Activated CD4-positive, alpha-beta T cell treated with anti-CD3 and anti-CD28 coated beads, Interleukin-2, amount 50 U/mL, for 48 hours (primary cell): ENCODE measurements around the gene TIMM17B.

ENCODE experiments used
- DNase-seq, 2 experiments: peaks; one replicate each; pipeline ENCODE4 v3.0.0-alpha.2; 2020

Gene TIMM17B

DNA sequence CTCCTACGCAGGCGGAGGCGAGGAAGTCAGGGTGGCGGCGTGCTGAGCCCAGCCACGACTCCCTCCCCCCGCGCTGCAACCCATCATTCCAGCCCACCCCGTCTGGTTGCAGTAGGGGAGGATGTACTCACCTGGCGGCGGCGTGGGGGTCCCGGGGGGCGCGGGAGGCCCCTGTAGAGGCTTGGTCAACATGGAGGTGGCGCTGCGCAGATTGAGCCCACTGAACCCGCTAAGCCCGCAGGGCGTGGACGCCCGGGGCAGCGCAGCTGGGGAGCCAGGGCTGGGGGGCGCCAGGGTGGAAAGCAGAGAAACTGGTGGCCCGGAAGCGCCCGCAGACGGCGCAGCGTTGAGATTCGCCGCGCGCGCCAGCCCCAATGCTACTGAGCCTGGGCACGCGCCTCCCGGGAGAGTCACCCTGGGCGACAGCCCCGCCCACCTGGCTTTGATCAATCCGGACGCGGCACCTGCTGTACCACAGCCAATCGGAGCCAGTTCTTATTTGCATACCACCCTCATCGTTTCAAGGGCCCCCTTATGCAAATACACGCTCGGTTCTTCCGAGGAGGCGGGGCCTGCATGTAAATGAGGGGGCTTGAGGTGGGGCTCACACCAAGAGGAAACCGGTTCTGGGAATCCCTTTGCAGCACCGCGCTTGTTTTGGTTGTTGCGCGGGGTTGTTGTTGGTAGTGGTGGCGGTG lies 21.2 kb upstream of the TIMM17B start, which contains the start of gene PIM2:
Gene PIM2, minus strand, starts transcription at position 382 of the 698 bp plus-strand sequence. Its CDS starts 190 bp downstream, at position 192.
- DNase-seq, result peak; percentile 88 to 91

DNA sequence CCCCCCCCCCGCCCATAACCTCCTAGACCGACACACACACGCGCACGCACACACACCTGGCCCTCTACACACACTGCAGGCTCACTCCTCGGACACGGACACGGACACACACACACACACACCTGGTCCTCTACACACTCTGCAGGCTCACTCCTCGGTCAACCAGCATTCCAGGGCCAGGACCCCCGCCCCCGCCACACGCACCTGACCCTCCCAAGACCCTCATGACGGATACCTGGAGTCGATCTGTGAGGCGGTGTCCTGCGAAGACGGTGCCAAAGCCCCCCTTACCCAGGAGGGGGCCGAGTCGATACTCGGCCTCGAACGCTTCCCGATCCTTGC lies 20.7 kb upstream of the TIMM17B start:
- no peak for DNase-seq

- peak; percentile 83 to 88 for DNase-seq
These were observed 19.8 kb upstream of the TIMM17B start for GRCh38 chrX:48917139-48918001.

DNA sequence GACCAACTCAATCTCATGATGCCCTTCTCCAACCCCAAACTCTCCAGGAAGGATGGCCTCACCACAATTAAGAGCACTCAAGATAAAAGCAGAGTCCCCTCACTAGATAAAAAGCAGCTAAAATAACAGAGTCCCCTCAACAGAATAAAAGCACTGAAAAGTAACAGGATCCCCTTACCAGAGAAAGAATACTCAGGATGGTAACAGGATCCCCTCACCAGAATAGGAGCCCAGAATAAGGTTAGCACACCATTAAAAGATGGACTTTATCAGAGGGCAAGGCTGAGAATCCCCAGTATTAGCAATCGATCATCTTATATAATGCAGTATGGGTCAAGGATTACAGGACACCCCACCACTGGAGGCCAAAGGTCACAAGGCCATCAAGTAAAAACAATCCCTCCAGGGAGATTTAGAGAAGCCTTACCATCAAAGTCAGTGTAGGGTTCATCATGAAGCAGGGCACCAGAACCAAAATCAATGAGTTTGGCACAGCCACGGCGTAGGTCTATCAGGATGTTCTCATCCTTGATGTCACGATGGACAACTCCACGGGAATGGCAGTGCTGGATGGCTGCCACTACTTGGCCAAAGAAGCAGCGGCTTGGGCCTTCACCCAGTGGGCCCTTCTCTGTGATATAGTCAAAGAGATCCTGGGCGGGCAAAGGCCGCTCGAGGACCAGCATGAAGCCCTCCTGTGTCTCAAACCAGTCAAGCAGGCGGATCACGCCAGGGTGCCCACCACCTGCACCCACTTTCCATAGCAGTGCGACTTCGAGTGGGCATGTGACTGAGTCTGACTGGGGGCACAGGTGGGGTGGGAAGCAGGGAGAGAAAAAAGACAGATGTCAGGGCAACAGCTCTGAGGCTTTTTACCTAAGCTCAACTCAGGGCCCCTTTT lies 17.3 kb upstream of the TIMM17B start:
- DNase-seq, result no peak

- DNase-seq, result no peak
These were observed 16.2 kb upstream of the TIMM17B start for GRCh38 chrX:48913605-48914366.

- peak; percentile 87 to 90 for DNase-seq
These were observed 14.0 kb upstream of the TIMM17B start, which contains the start of gene SLC35A2 for GRCh38 chrX:48911412-48912182. SLC35A2 (minus strand) TSS chrX:48911646; CDS start chrX:48911636, 10 bp downstream.

GRCh38 chrX:48910926-48911411 lies 13.4 kb upstream of the TIMM17B start:
- no peak for DNase-seq

- no peak for DNase-seq
These were observed 12.2 kb upstream of the TIMM17B start for GRCh38 chrX:48909703-48910294.

DNA sequence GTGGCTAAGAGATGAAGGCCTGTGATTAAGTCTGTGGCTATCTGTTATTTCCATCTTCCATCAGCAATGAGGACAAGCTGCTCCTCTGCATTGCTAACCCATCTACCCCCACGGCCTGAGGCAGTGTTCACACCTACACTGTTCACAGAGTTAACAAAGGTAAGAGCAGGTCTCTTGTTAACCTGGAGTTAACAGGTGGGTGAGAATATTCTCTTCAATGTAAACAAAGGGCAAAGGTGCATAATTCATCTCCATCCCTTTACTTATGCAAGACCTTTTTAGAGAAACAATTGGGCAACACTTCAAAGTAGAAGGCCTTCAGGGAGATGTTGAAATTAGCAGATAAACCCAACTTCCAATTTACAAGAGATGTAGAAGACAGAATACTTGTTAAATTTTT lies 11.0 kb upstream of the TIMM17B start:
- DNase-seq, result no peak

GRCh38 chrX:48905090-48905790 lies 7.7 kb upstream of the TIMM17B start:
- DNase-seq, result no peak

DNA sequence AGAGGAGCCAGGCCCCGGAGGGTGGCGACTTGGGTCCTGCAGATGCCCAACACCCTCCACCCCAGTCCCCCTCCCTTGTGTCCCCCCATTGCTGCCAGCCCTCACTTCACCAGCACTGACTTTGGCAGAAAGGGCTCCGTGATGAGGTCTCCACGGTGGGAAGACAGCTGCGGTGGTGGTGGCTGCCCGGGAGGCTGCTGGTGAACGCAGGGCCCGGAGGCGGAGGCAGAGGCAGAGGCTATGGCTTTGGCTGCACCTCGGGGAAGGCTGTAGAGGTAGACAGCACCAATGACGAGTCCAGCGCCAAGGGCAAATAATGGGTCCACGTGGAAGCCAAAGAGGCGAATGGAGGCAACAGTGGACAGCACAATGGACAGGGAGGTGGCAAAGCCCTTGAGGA lies 7.1 kb upstream of the TIMM17B start:
- no peak for DNase-seq

DNA sequence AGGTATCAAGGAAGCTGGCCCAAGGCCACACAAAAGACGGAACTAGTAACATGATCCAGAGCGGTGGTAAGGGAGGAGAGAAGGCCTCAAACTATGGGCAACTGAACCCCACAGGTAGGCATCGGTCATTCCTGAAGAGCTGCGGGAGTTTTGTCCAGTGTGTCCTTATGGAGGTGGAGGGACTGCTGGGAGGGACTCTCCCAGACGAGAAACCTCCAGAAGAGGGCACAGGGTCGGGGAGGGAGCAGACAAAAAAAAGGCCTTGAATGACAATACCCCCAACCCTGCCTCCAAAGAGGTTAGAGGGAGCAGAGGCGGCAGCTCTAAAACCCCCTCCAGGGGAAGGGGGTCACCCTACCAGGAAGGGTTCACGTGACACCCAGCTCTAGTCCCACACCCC lies 6.6 kb upstream of the TIMM17B start:
- no peak for DNase-seq

- no peak for DNase-seq
These were observed 5.7 kb upstream of the TIMM17B start for GRCh38 chrX:48903290-48903689.

- no peak for DNase-seq
These were observed 5.2 kb upstream of the TIMM17B start for GRCh38 chrX:48902776-48903175.

GRCh38 chrX:48902135-48902534 lies 4.6 kb upstream of the TIMM17B start:
- no peak for DNase-seq

GRCh38 chrX:48901069-48901468 lies 3.5 kb upstream of the TIMM17B start:
- DNase-seq, result no peak

- no peak for DNase-seq
These were observed 1.5 kb upstream of the TIMM17B start for GRCh38 chrX:48899078-48899410.

DNA sequence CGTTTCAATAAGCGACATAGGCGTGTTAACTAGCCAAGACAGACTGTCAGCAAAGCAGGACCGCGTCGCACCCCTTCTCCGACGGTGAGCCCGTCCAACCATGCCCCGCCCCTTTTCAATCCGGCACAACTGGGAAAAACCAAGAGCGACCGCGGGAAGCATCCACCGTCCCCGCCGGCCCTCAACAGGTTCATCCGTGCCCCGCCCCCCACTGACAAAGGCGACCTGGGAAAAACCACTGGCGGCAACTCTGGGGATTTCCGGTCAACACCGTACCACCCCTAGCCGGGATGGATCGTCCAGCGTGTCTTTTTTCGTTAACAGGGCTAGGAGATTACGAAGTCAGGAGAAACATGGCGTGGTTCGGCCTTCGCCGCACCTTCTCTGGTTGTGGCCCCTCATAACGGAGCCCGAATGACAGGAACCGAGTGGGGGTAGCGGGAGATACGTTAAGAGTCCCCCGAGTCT lies 377 bp downstream of the TIMM17B start:
- peak; percentile 65 to 76 for DNase-seq

DNA sequence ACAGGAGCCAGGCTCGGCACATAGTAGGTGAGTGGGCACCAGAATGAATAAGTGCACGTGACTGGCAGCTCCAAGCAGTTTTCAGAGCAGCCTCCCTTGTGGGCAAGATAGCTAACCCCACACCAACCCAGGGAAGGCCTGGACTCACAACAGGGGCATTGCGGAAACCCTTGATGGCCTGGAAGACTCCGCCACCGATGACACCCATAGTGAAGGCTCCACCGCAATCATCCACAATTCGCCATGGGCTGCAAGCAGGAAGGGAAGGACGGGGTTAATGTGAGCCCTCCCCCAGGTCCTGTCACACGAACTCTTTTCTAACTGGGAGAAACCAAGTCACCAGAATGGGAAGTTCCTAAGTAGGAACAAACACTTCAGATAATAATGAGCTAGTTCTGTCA lies 957 bp downstream of the TIMM17B start:
- no peak for DNase-seq

GRCh38 chrX:48894891-48895290 lies 2.7 kb downstream of the TIMM17B start:
- DNase-seq, result no peak
